ENCODE data around the gene TECTB. TPM values are rescaled to one million over a fixed set of nuclear protein-coding genes. Genes with fewer than 3 reads are reported as not detected.
A peak's percentile ranks its signal among the peaks of the same experiment; 100 is the strongest.

Gene TECTB
- total RNA-seq, 4 donors from 2014 or later, result not detected

GRCh38 chr10:112314822-112315474 is 31.7 kb downstream of the TECTB start:
- DNase-seq (ENCODE audit: low spot score in 2 of 2), result peak; percentile 70 to 84

GRCh38 chr10:112327678-112328077 is 44.5 kb downstream of the TECTB start:
- H3K9me3 ChIP-seq, result no peaks in the 10 kb centered on the region
- no peaks in the 10 kb centered on the region for H3K27me3 ChIP-seq
- TF ChIP-seq POLR2AphosphoS5 (IDR thresholded peaks at IDR 0.05) (no peak), EP300 (IDR thresholded peaks at IDR 0.05) (no peak), CTCF (IDR thresholded peaks at IDR 0.05) (no peak), POLR2A (IDR thresholded peaks at IDR 0.05) (no peak)
- no peaks in the 10 kb centered on the region for H3K36me3 ChIP-seq
- DNase-seq (ENCODE audit: low spot score in 2 of 2), result no peak
- 87% methylated on average over 3 of the region's 3 CpGs for WGBS
- no peak overlapping the region for H3K27ac ChIP-seq
- H3K4me3 ChIP-seq, result no peak overlapping the region
- peaks cover 12% of the 10 kb centered on the region for H3K4me1 ChIP-seq

More at GRCh38 chr10:112314822-112315474, 31.7 kb downstream of the TECTB start:
- Histone ChIP-seq H3K27me3 (no peaks in the 10 kb centered on the region), H3K4me3 (no peak overlapping the region), H3K36me3 (no peaks in the 10 kb centered on the region), H3K9me3 (no peaks in the 10 kb centered on the region), H3K4me1 (no peaks in the 10 kb centered on the region), H3K27ac (no peak overlapping the region)
- TF ChIP-seq POLR2AphosphoS5 (IDR thresholded peaks at IDR 0.05), result no peak
- TF ChIP-seq CTCF (IDR thresholded peaks at IDR 0.05), result peak; percentile 46 to 77
- WGBS, result 26% methylated on average over 10 of the region's 10 CpGs

- H3K27me3 ChIP-seq, result no peaks in the 10 kb centered on the region
- WGBS, result 44% methylated on average over 4 of the region's 4 CpGs
- H3K4me3 ChIP-seq, result no peak overlapping the region
- H3K9me3 ChIP-seq, result no peaks in the 10 kb centered on the region
- TF ChIP-seq EP300 (IDR thresholded peaks at IDR 0.05) (no peak), POLR2A (IDR thresholded peaks at IDR 0.05) (no peak), POLR2AphosphoS5 (IDR thresholded peaks at IDR 0.05) (no peak), CTCF (IDR thresholded peaks at IDR 0.05) (no peak)
- DNase-seq (ENCODE audit: low spot score in 2 of 2), result no peak
- H3K4me1 ChIP-seq, result peaks cover 12% of the 10 kb centered on the region
- H3K27ac ChIP-seq, result no peak overlapping the region
- no peaks in the 10 kb centered on the region for H3K36me3 ChIP-seq
Observed at GRCh38 chr10:112330162-112330561, 47.0 kb downstream of the TECTB start.

GRCh38 chr10:112330607-112331160 is 47.5 kb downstream of the TECTB start:
- H3K36me3 ChIP-seq, result no peaks in the 10 kb centered on the region
- WGBS, result 48% methylated on average over 1 of the region's 1 CpG
- H3K4me1 ChIP-seq, result peaks cover 12% of the 10 kb centered on the region
- no peaks in the 10 kb centered on the region for H3K27me3 ChIP-seq
- TF ChIP-seq POLR2A (IDR thresholded peaks at IDR 0.05), result no peak
- no peak for DNase-seq (ENCODE audit: low spot score in 2 of 2)
- H3K9me3 ChIP-seq, result no peaks in the 10 kb centered on the region
- no peak overlapping the region for H3K4me3 ChIP-seq
- H3K27ac ChIP-seq, result no peak overlapping the region

GRCh38 chr10:112332022-112332421 is 48.8 kb downstream of the TECTB start:
- no peak for TF ChIP-seq EP300 (IDR thresholded peaks at IDR 0.05)
- no peak for TF ChIP-seq POLR2A (IDR thresholded peaks at IDR 0.05)
- TF ChIP-seq POLR2AphosphoS5 (IDR thresholded peaks at IDR 0.05), result no peak
- no peak for TF ChIP-seq CTCF (IDR thresholded peaks at IDR 0.05)
- H3K9me3 ChIP-seq, result no peaks in the 10 kb centered on the region
- H3K27ac ChIP-seq, result no peak overlapping the region
- H3K36me3 ChIP-seq, result no peaks in the 10 kb centered on the region
- no peak for DNase-seq (ENCODE audit: low spot score in 2 of 2)
- peaks cover 12% of the 10 kb centered on the region for H3K4me1 ChIP-seq
- 93% methylated on average over 3 of the region's 3 CpGs for WGBS
- H3K27me3 ChIP-seq, result no peaks in the 10 kb centered on the region
- H3K4me3 ChIP-seq, result no peak overlapping the region
